Breast epithelium (tissue), 4 donors: ENCODE data around the gene PVALEF. TPM values are rescaled to one million over a fixed set of nuclear protein-coding genes. Genes with fewer than 3 reads are reported as not detected.
A peak's percentile ranks its signal among the peaks of the same experiment; 100 is the strongest.

Experiments
- DNase-seq, 2 donors: peaks; one replicate each; pipeline ENCODE4 v3.0.0-alpha.2; 2019; ENCODE audit warnings: low spot score in 2 of 2
- H3K27ac ChIP-seq, 2 donors: fragments of 200-600 bp; sonication (generic) in 1 of 2; one replicate each; pipeline ENCODE4 v1.5.1; 2016 to 2019; ENCODE audit warnings: mild to moderate bottlenecking in 1 of 2
- H3K27me3 ChIP-seq, 2 donors: fragments of 200-600 bp; sonication (generic) in 1 of 2; one replicate each; pipeline versions ENCODE4 v1.5.1 to v1.6.0; 2017 to 2019; ENCODE audit warnings: control low read depth in 1 of 2, mild to moderate bottlenecking in 1 of 2
- H3K36me3 ChIP-seq: fragments of 200-600 bp; one replicate; pipeline ENCODE4 v1.5.1; 2019
- H3K4me1 ChIP-seq, 2 donors: fragments of 200-600 bp; sonication (generic); one replicate each; pipeline ENCODE4 v1.5.1; 2016 to 2019; ENCODE audit warnings: control low read depth in 1 of 2
- H3K4me3 ChIP-seq, 3 donors: fragments of 200-600 bp; sonication (generic); 1 replicate in 2 of 3; 2 replicates in 1 of 3; pipeline ENCODE4 v1.5.1; 2016 to 2019; ENCODE audit warnings: mild to moderate bottlenecking in 3 of 3, moderate library complexity in 2 of 3
- H3K9me3 ChIP-seq, 2 donors: fragments of 200-600 bp; sonication (generic) in 1 of 2; one replicate each; pipeline ENCODE4 v1.5.1; 2016 to 2019; ENCODE audit warnings: control low read depth in 1 of 2
- POLR2A ChIP-seq: fragments of 450-650 bp; IDR thresholded peaks from one replicate; pipeline ENCODE4 v1.6.1; 2016; ENCODE audit warnings: antibody characterized with exemption, mild to moderate bottlenecking, moderate library complexity
- POLR2AphosphoS5 ChIP-seq, 3 donors: sonication (generic); formaldehyde crosslinking; IDR thresholded peaks; one replicate each; pipeline ENCODE4 v1.6.1; 2017; ENCODE audit warnings: antibody characterized with exemption in 3 of 3
- intact Hi-C: fragments of 100-400 bp; cut with DNase I; formaldehyde crosslinking; loops from one replicate; pipeline ENCODE4 v1.15.1; 2023; ENCODE audit warnings: low total_unique reads
- total RNA-seq, 3 donors: library from RNA; depleted of rRNA; stranded (reverse); fragments of >200 nt; gene quantifications; one replicate each; pipeline ENCODE4 v1.1.0, GENCODE V29; 2016
- TF ChIP-seq, protein P1 (sequence below), 3 donors: fragments of 450-650 bp; IDR thresholded peaks; one replicate each; pipeline ENCODE4 v1.5.1; 2016 to 2017; ENCODE audit warnings: antibody characterized with exemption in 3 of 3, mild to moderate bottlenecking in 3 of 3, moderate library complexity in 3 of 3

PVALEF gene
- total RNA-seq, 3 donors from 2014 or later = not detected

DNA sequence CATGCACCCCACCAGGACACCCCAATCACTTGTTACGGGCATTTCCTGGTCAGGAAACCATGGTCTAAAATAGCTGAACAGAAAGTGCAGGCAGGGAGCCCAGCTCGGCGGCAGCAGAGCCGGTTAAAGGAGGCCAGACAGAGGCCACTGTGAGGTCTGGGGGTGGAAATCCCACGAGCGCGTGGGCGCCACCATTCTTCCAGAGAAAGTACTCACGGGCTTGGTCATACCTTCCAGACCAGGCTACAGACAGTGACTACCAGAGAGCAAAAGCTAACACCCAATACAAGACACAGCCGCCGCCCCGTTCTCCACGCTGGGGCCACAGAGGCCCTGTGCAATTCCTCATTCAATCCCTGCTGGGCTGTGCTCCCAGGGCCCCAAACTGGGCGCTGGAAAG lies 45.6 kb downstream of the PVALEF start:
- no peak for DNase-seq
- Histone ChIP-seq H3K27ac (peak overlapping the region in 1 of 2 donors; percentile 25), H3K9me3 (no peaks in the 10 kb centered on the region), H3K4me3 (no peak overlapping the region), H3K36me3 (no peaks in the 10 kb centered on the region), H3K27me3 (no peaks in the 10 kb centered on the region), H3K4me1 (no peaks in the 10 kb centered on the region)
- intact Hi-C loops = no loop called here
- no peak for TF ChIP-seq POLR2AphosphoS5 (IDR thresholded peaks at IDR 0.05)
- no peak for TF ChIP-seq POLR2A
- TF ChIP-seq, protein P1, sequence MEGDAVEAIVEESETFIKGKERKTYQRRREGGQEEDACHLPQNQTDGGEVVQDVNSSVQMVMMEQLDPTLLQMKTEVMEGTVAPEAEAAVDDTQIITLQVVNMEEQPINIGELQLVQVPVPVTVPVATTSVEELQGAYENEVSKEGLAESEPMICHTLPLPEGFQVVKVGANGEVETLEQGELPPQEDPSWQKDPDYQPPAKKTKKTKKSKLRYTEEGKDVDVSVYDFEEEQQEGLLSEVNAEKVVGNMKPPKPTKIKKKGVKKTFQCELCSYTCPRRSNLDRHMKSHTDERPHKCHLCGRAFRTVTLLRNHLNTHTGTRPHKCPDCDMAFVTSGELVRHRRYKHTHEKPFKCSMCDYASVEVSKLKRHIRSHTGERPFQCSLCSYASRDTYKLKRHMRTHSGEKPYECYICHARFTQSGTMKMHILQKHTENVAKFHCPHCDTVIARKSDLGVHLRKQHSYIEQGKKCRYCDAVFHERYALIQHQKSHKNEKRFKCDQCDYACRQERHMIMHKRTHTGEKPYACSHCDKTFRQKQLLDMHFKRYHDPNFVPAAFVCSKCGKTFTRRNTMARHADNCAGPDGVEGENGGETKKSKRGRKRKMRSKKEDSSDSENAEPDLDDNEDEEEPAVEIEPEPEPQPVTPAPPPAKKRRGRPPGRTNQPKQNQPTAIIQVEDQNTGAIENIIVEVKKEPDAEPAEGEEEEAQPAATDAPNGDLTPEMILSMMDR (IDR thresholded peaks at IDR 0.05) = no peak

DNA sequence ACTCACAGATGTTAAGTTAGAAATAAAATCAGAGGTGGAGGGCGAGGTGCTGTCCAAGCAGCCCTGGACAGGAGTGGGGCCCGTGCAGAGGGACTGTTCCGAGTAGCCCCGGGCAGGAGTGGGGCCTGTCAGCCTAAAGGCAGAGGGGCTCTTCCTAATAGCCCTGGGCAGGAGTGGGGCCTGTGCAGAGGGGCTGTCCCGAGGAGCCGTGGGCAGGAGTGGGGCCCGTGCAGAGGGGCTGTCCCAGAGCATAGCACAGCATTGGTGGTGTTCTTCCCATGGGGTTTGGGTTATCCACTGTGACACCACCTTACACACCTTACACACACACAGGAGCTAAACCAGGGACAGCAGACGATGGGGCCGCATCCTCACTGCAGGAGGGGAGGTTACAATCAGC lies 47.1 kb downstream of the PVALEF start:
- Histone ChIP-seq H3K36me3 (no peaks in the 10 kb centered on the region), H3K4me1 (no peaks in the 10 kb centered on the region), H3K4me3 (no peak overlapping the region), H3K9me3 (no peaks in the 10 kb centered on the region), H3K27ac (no peak overlapping the region), H3K27me3 (no peaks in the 10 kb centered on the region)
- TF ChIP-seq POLR2A (no peak), POLR2AphosphoS5 (IDR thresholded peaks at IDR 0.05) (no peak)
- TF ChIP-seq, protein P1 (IDR thresholded peaks at IDR 0.05) = no peak
- DNase-seq = no peak
- intact Hi-C loops = no loop called here

DNA sequence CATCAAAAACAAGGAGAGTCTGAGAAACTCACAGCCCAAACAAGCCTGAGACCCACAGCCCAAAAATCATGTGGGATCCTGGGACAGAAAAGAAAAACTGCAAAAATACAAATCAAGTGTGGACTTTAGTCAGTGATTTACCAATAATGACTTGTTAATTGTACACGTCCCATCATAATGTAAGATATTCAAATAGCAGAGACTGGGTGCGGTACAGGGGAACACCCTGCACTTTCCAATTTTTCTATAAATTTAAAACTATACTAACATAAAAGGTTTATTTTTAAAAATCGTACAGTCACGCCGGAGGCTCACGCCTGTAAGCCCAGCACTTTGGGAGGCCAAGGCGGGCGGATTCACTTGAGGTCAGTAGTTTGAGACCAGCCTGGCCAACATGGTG lies 48.7 kb downstream of the PVALEF start:
- no peak for DNase-seq

GRCh38 chr17:81217491-81217890 lies 52.2 kb downstream of the PVALEF start:
- Histone ChIP-seq H3K9me3 (no peaks in the 10 kb centered on the region), H3K36me3 (no peaks in the 10 kb centered on the region), H3K4me1 (peaks cover 8% of the 10 kb centered on the region in 2 donors), H3K27me3 (no peaks in the 10 kb centered on the region), H3K27ac (no peak overlapping the region), H3K4me3 (no peak overlapping the region)
- TF ChIP-seq POLR2AphosphoS5 (IDR thresholded peaks at IDR 0.05) (no peak), POLR2A (no peak)
- TF ChIP-seq, protein P1 (IDR thresholded peaks at IDR 0.05) = no peak
- intact Hi-C loops = no loop called here
- no peak for DNase-seq

More for the DNA sequence above, 48.7 kb downstream of the PVALEF start:
- intact Hi-C loops = no loop called here
- H3K27me3 ChIP-seq = no peaks in the 10 kb centered on the region
- H3K27ac ChIP-seq = no peak overlapping the region
- H3K9me3 ChIP-seq = no peaks in the 10 kb centered on the region
- H3K4me1 ChIP-seq = no peaks in the 10 kb centered on the region
- TF ChIP-seq, protein P1 (IDR thresholded peaks at IDR 0.05) = no peak
- no peak for TF ChIP-seq POLR2AphosphoS5 (IDR thresholded peaks at IDR 0.05)
- TF ChIP-seq POLR2A = no peak
- H3K36me3 ChIP-seq = no peaks in the 10 kb centered on the region
- no peak overlapping the region for H3K4me3 ChIP-seq

DNA sequence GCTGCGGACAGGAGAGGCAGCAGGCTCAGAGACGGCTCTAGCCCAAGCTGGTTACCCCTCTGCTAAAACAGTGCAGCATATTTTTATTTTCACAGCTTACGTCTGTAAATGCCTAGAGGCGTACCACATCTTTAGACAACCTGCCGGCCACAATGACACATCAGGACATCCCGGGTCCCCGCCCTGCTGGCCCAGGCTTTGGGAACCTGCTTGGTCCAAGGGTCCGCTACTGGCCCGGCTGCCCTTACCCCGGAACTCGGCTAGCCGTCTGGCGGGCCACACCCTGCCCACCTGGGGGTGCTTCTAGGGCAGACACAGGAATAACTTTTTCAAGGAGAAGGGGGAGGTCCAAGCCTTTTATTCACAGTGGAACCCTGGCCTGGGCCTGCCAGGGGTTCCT lies 53.2 kb downstream of the PVALEF start:
- H3K27me3 ChIP-seq = no peaks in the 10 kb centered on the region
- no peak for DNase-seq
- peaks cover 8% of the 10 kb centered on the region in 2 donors for H3K4me1 ChIP-seq

More for the DNA sequence above, 53.2 kb downstream of the PVALEF start:
- no peak for TF ChIP-seq POLR2AphosphoS5 (IDR thresholded peaks at IDR 0.05)
- TF ChIP-seq, protein P1 (IDR thresholded peaks at IDR 0.05) = no peak
- TF ChIP-seq POLR2A = no peak
- Histone ChIP-seq H3K4me3 (no peak overlapping the region), H3K9me3 (no peaks in the 10 kb centered on the region), H3K27ac (no peak overlapping the region), H3K36me3 (no peaks in the 10 kb centered on the region)
- intact Hi-C loops = no loop called here
